Gastroesophageal sphincter (tissue), 3 donors: Measurements from ENCODE around the gene LRAT.

ENCODE experiments used
- CTCF ChIP-seq, 4 experiments: fragments of 200-600 bp in 2 of 4; fragments of 450-650 bp in 2 of 4; sonication (generic) in 1 of 4; IDR thresholded peaks; one replicate each; pipeline ENCODE4 v1.5.1; 2017 to 2019; ENCODE audit warnings: antibody characterized with exemption in 4 of 4, mild to moderate bottlenecking in 2 of 4, moderate library complexity in 2 of 4
- POLR2A ChIP-seq, 2 donors: fragments of 450-650 bp; IDR thresholded peaks; one replicate each; pipeline ENCODE4 v1.6.1; 2017; ENCODE audit warnings: antibody characterized with exemption in 2 of 2, mild to moderate bottlenecking in 2 of 2, moderate library complexity in 1 of 2

- TF ChIP-seq CTCF (IDR thresholded peaks at IDR 0.05) (no peak), POLR2A (IDR thresholded peaks at IDR 0.05) (no peak)
These were observed 2.6 kb upstream of the LRAT start for GRCh38 chr4:154741131-154741665.
